Measurements from ENCODE around the gene RAB11FIP4. TPM values are rescaled to one million over a fixed set of nuclear protein-coding genes. Genes with fewer than 3 reads are reported as not detected.

The RAB11FIP4 gene
- polyA plus RNA-seq, 1 of the 3 experiments (the other 2 are of a cell fraction): 9.4 TPM

GRCh38 chr17:31484821-31485220 is 93.3 kb downstream of the RAB11FIP4 start (continued):
- TF ChIP-seq FOXJ3 (CRISPR knock-in tag; IDR thresholded peaks at IDR 0.05) (no peak), USF1 (IDR thresholded peaks at IDR 0.05; ENCODE audit: borderline replicate concordance, low read depth) (no peak)

DNA sequence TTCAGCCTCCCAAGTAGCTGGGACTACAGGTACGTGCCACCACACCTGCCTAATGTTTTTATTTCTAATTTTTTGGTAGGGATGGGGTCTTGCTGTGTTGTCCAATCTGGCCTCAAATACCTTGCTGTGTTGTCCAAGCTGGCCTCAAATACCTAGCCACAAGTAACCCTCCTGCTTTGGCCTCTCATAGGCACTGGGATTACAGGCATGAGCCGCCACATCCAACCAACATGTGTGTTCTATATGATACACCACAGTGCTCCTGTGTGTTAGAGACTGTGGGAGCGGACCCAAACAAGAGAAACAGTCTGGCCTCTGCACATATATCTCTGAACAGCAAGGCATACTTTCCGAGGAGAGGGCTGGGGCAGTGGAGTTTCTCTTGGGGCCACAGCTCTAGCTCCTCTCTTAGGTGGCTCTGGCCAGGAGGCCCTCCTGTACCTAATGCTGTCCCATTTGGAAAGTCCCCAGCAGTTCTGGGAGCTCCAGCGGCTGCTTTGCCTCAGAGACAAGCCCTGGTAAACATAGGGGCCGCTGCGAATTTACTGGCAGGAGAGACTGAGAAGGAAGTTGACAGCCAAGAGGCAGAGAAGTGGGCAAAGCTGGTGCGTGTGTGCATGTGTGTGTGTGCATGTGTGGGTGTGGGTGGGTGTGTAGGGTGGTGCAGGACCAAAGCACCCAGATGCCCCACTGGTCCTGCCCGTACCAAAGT is 95.0 kb downstream of the RAB11FIP4 start:
- CTCF ChIA-PET: interaction anchor here (0.7 to 1.1 kb wide), 2 partner anchors 31 to 39 kb away, joined by 3 to 4 read pairs; no protein-coding TSS in a partner anchor
- Histone ChIP-seq H3K4me3 (ENCODE audit: low read depth in 2 of 2, low read length in 1 of 2) (no peak overlapping the region), H3K27ac (ENCODE audit: low read depth in 2 of 2, low read length in 1 of 2) (no peak overlapping the region), H3K9ac (no peak overlapping the region), H3K4me2 (no peak overlapping the region), H4K20me1 (ENCODE audit: insufficient read depth) (no peaks in the 10 kb centered on the region), H3K79me2 (ENCODE audit: insufficient read depth) (no peaks in the 10 kb centered on the region), H3K36me3 (replicated peaks in 1 of 2; ENCODE audit: control insufficient read depth in 1 of 2, insufficient read depth in 2 of 2, low read length in 1 of 2) (no peaks in the 10 kb centered on the region), H3F3A (replicated peaks; ENCODE audit: insufficient read depth) (no peaks in the 10 kb centered on the region), H3K9me3 (no peaks in the 10 kb centered on the region), H2AFZ (ENCODE audit: low read depth) (no peak overlapping the region), H3K9me2 (no peaks in the 10 kb centered on the region), H3K27me3 (ENCODE audit: insufficient read depth) (peaks cover 5% of the 10 kb centered on the region; the same call in 1 of the 2 replicates), H3K4me1 (ENCODE audit: control insufficient read depth in 1 of 2, insufficient read depth in 2 of 2, low read depth in 1 of 2, low read length in 1 of 2) (peaks cover 0 to 17% of the 10 kb centered on the region in 2 experiments; a peak in 1 of 4 replicates)
- DNase-seq: no peak
- POLR2A ChIA-PET: no interaction called here
- no peak for TF ChIP-seq POLR2AphosphoS5 (IDR thresholded peaks at IDR 0.05; ENCODE audit: low read depth, low read length)
- TF ChIP-seq SIN3A (IDR thresholded peaks at IDR 0.05; ENCODE audit: borderline replicate concordance, low read depth, low read length): no peak
- TF ChIP-seq TEAD4 (IDR thresholded peaks at IDR 0.05; ENCODE audit: borderline replicate concordance, insufficient read depth): no peak
- WGBS (ENCODE audit: low lambda C conversion rate): 91% methylated on average over 8 of the region's 9 CpGs

- H3K9me3 ChIP-seq: no peaks in the 10 kb centered on the region
- H3K36me3 ChIP-seq (replicated peaks in 1 of 2; ENCODE audit: control insufficient read depth in 1 of 2, insufficient read depth in 2 of 2, low read length in 1 of 2): no peaks in the 10 kb centered on the region
- no peaks in the 10 kb centered on the region for H3K9me2 ChIP-seq
- no peaks in the 10 kb centered on the region for H3F3A ChIP-seq (replicated peaks; ENCODE audit: insufficient read depth)
- no peaks in the 10 kb centered on the region for H4K20me1 ChIP-seq (ENCODE audit: insufficient read depth)
- no peak for DNase-seq
- WGBS (ENCODE audit: low lambda C conversion rate): 47% methylated on average over 15 of the region's 17 CpGs
- no peaks in the 10 kb centered on the region for H3K79me2 ChIP-seq (ENCODE audit: insufficient read depth)
- peaks cover 0 to 20% of the 10 kb centered on the region in 2 experiments; a peak in 1 of 4 replicates for H3K4me1 ChIP-seq (ENCODE audit: control insufficient read depth in 1 of 2, insufficient read depth in 2 of 2, low read depth in 1 of 2, low read length in 1 of 2)
- H3K4me2 ChIP-seq: peak overlapping the region; percentile 88
- ChIA-PET POLR2A (interaction anchor here (0.8 to 1.6 kb wide), 2 partner anchors 11 to 62 kb away, joined by 4 to 8 read pairs; no protein-coding TSS in a partner anchor), CTCF (interaction anchor here (0.9 to 2.6 kb wide), 3 partner anchors 12 to 38 kb away, joined by 3 to 11 read pairs (median 3); no protein-coding TSS in a partner anchor)
- no peak overlapping the region for H3K9ac ChIP-seq
- peaks cover 5% of the 10 kb centered on the region; the same call in 1 of the 2 replicates for H3K27me3 ChIP-seq (ENCODE audit: insufficient read depth)
- peak overlapping the region; percentile 72 for H2AFZ ChIP-seq (ENCODE audit: low read depth)
- H3K27ac ChIP-seq (ENCODE audit: low read depth in 2 of 2, low read length in 1 of 2): no peak overlapping the region
- peak overlapping the region; percentile 59 to 61 for H3K4me3 ChIP-seq (ENCODE audit: low read depth in 2 of 2, low read length in 1 of 2)
- TF ChIP-seq YY1 (IDR thresholded peaks at IDR 0.05; ENCODE audit: low read depth) (no peak), CTCF (IDR thresholded peaks at IDR 0.05) (no peak), RCOR1 (IDR thresholded peaks at IDR 0.05; ENCODE audit: low read length) (no peak), FOXM1 (IDR thresholded peaks at IDR 0.05; ENCODE audit: low read depth) (no peak), RXRA (IDR thresholded peaks at IDR 0.05; ENCODE audit: borderline replicate concordance, low read depth) (no peak), TCF12 (IDR thresholded peaks at IDR 0.05) (no peak), RFX5 (IDR thresholded peaks at IDR 0.05; ENCODE audit: low read length) (no peak), EZH2phosphoT487 (IDR thresholded peaks at IDR 0.05; ENCODE audit: borderline replicate concordance, low read depth) (no peak), SIN3A (IDR thresholded peaks at IDR 0.05; ENCODE audit: borderline replicate concordance, low read depth, low read length) (no peak), SMC3 (IDR thresholded peaks at IDR 0.05; ENCODE audit: low read depth, low read length) (no peak)
- TF ChIP-seq, protein P1, sequence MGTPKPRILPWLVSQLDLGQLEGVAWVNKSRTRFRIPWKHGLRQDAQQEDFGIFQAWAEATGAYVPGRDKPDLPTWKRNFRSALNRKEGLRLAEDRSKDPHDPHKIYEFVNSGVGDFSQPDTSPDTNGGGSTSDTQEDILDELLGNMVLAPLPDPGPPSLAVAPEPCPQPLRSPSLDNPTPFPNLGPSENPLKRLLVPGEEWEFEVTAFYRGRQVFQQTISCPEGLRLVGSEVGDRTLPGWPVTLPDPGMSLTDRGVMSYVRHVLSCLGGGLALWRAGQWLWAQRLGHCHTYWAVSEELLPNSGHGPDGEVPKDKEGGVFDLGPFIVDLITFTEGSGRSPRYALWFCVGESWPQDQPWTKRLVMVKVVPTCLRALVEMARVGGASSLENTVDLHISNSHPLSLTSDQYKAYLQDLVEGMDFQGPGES (IDR thresholded peaks at IDR 0.05; ENCODE audit: low read depth, low read length): no peak
- TF ChIP-seq, protein P2, sequence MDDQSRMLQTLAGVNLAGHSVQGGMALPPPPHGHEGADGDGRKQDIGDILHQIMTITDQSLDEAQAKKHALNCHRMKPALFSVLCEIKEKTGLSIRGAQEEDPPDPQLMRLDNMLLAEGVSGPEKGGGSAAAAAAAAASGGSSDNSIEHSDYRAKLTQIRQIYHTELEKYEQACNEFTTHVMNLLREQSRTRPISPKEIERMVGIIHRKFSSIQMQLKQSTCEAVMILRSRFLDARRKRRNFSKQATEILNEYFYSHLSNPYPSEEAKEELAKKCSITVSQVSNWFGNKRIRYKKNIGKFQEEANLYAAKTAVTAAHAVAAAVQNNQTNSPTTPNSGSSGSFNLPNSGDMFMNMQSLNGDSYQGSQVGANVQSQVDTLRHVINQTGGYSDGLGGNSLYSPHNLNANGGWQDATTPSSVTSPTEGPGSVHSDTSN (IDR thresholded peaks at IDR 0.05): no peak
- TF ChIP-seq, protein P3, sequence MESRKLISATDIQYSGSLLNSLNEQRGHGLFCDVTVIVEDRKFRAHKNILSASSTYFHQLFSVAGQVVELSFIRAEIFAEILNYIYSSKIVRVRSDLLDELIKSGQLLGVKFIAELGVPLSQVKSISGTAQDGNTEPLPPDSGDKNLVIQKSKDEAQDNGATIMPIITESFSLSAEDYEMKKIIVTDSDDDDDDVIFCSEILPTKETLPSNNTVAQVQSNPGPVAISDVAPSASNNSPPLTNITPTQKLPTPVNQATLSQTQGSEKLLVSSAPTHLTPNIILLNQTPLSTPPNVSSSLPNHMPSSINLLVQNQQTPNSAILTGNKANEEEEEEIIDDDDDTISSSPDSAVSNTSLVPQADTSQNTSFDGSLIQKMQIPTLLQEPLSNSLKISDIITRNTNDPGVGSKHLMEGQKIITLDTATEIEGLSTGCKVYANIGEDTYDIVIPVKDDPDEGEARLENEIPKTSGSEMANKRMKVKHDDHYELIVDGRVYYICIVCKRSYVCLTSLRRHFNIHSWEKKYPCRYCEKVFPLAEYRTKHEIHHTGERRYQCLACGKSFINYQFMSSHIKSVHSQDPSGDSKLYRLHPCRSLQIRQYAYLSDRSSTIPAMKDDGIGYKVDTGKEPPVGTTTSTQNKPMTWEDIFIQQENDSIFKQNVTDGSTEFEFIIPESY (IDR thresholded peaks at IDR 0.05; ENCODE audit: borderline replicate concordance, low read depth): no peak
Measured at GRCh38 chr17:31487063-31487647, 95.7 kb downstream of the RAB11FIP4 start.
